Panc1 (cell line): ENCODE results near the gene DGAT2. TPM values are rescaled to one million over a fixed set of nuclear protein-coding genes. Genes with fewer than 3 reads are reported as not detected.

Source experiments
- ATAC-seq: fragments of 200-7000 bp; cut with Tn5 transposase; 2 replicates; pipeline ENCODE4 v1.9.1; 2020; ENCODE audit warnings: mild to moderate bottlenecking, moderate library complexity
- BruUV-seq: library from RNA; stranded (reverse); fragments of 400-500 nt; replicated peaks from 2 replicates; lab custom pipeline; 2021; lab: Mats Ljungman, UMichigan
- CTCF ChIA-PET: fragments of 300-600 bp; sonication (Branson Sonifier 250); formaldehyde crosslinking; loops from one replicate; lab custom pipeline; 2022; ENCODE audit warnings: antibody characterized with exemption; lab: Charles Lee
- POLR2A ChIA-PET: fragments of 300-600 bp; sonication (Branson Sonifier 250); formaldehyde crosslinking; loops from one replicate; lab custom pipeline; 2022; ENCODE audit warnings: antibody characterized with exemption; lab: Charles Lee
- DNase-seq: peaks from one replicate; pipeline ENCODE4 v3.0.0-alpha.2; 2010; ENCODE audit warnings: low read depth, low spot score
- H3K27ac ChIP-seq: 2 replicates; pipeline ENCODE4 v1.5.1; 2011; ENCODE audit warnings: mild to moderate bottlenecking, low read length, inconsistent platforms
- H3K27me3 ChIP-seq: fragments of 200-500 bp; sonication (Bioruptor generic); 2 replicates; pipeline ENCODE4 v1.6.0; 2014; ENCODE audit warnings: low read length, inconsistent platforms; ENCODE audit not compliant: control insufficient read depth, insufficient read depth
- H3K36me3 ChIP-seq: fragments of 200-500 bp; sonication (Bioruptor generic); 2 replicates; pipeline ENCODE4 v1.5.1; 2014; ENCODE audit warnings: inconsistent platforms, mild to moderate bottlenecking, low read length, moderate library complexity; ENCODE audit not compliant: control insufficient read depth, insufficient read depth
- H3K4me1 ChIP-seq: 2 replicates; pipeline ENCODE4 v1.5.1; 2011; ENCODE audit warnings: inconsistent platforms, mild to moderate bottlenecking, low read length, moderate library complexity; ENCODE audit not compliant: control insufficient read depth, insufficient read depth
- H3K4me3 ChIP-seq, 2 experiments: 2 replicates each; pipeline ENCODE4 v1.5.1; 2011 to 2012; ENCODE audit warnings: low read depth in 2 of 2, low read length in 2 of 2, mild to moderate bottlenecking in 2 of 2, inconsistent platforms in 1 of 2, moderate library complexity in 1 of 2
- H3K9me3 ChIP-seq: fragments of 200-500 bp; sonication (Bioruptor generic); 2 replicates; pipeline ENCODE4 v1.5.1; 2014; ENCODE audit warnings: low read depth, mild to moderate bottlenecking, inconsistent platforms, low read length, moderate library complexity; ENCODE audit not compliant: control insufficient read depth, insufficient read depth
- CTCF ChIP-seq: fragments of 450-650 bp; IDR thresholded peaks from 2 replicates; pipeline ENCODE4 v1.5.1; 2017; ENCODE audit warnings: mild to moderate bottlenecking
- POLR2AphosphoS5 ChIP-seq: IDR thresholded peaks from 2 replicates; pipeline ENCODE4 v1.6.1; 2012; ENCODE audit warnings: mild to moderate bottlenecking, low read depth, low read length, moderate library complexity
- REST ChIP-seq, 2 experiments: IDR thresholded peaks; 2 replicates each; pipeline ENCODE4 v1.6.1; 2011 to 2012; ENCODE audit warnings: low read depth in 2 of 2, control low read depth in 1 of 2, low read length in 1 of 2, mild to moderate bottlenecking in 1 of 2, moderate library complexity in 1 of 2; ENCODE audit not compliant: insufficient read depth in 1 of 2
- SIN3A ChIP-seq: IDR thresholded peaks from 2 replicates; pipeline ENCODE4 v1.6.1; 2012; ENCODE audit warnings: low read depth, mild to moderate bottlenecking, low read length, moderate library complexity, borderline replicate concordance; ENCODE audit not compliant: insufficient read depth
- TCF7L2 ChIP-seq: IDR thresholded peaks from 2 replicates; pipeline ENCODE4 v1.6.1; 2011; ENCODE audit warnings: mild to moderate bottlenecking, low read depth, low read length, inconsistent platforms
- in situ Hi-C: cut with HindIII; loops from 2 replicates; pipeline ENCODE4 v1.10.0; 2016; ENCODE audit warnings: low sequenced_read_pairs, low pct_unique_long_range_greater_than_20kb
- intact Hi-C: fragments of 100-400 bp; cut with micrococcal nuclease; formaldehyde crosslinking; loops from one replicate; pipeline ENCODE4 v1.10.0; 2022; ENCODE audit not compliant: unreplicated experiment
- total RNA-seq: library from RNA; stranded (reverse); gene quantifications from one replicate; pipeline ENCODE4 v1.2.1, GENCODE V29; 2021; ENCODE audit not compliant: unreplicated experiment

DGAT2 gene
- total RNA-seq, 1 experiment from 2014 or later = 19.2 TPM

DNA sequence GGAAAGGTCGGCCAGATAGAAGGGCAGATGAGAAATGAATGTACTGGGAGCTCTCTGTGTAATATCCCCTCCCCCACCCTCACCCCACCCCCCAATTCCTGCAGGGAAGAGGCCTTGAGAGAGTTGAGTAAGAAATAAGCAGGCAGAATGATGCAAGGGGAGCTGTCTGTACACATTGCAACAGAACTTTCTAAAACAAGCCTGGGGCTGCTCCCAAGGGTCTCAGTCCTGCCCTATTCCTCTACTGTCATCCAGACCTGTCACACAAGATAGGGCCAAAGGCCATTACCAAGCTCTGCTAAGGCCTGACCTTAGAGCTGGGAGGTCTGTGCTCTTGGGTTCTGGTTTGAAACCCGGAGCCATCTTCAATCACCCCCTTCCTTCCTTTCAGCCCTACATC lies 5.7 kb upstream of the DGAT2 start:
- no peak overlapping the region for H3K4me3 ChIP-seq
- intact Hi-C loops (no loop called here), in situ Hi-C loops (no loop called here)
- no peak for DNase-seq
- BruUV-seq = no TSS peak
- H3K36me3 ChIP-seq = no peaks in the 10 kb centered on the region
- H3K27ac ChIP-seq = no peak overlapping the region
- POLR2A ChIA-PET = interaction anchor here (0.7 kb wide), 1 partner anchor 51 kb away, joined by 4 read pairs; no protein-coding TSS in a partner anchor
- TF ChIP-seq SIN3A = no peak
- no peak for TF ChIP-seq REST (IDR thresholded peaks at IDR 0.05; ENCODE audit: insufficient read depth in 1 of 2, low read depth in 2 of 2, low read length in 1 of 2)
- TF ChIP-seq TCF7L2 = no peak
- no peak for TF ChIP-seq POLR2AphosphoS5
- TF ChIP-seq CTCF = no peak
- H3K9me3 ChIP-seq = no peaks in the 10 kb centered on the region
- CTCF ChIA-PET = no interaction called here
- no peak for ATAC-seq
- peaks cover under 1% of the 10 kb centered on the region; the same call in 1 of the 2 replicates for H3K4me1 ChIP-seq
- H3K27me3 ChIP-seq = no peaks in the 10 kb centered on the region

GRCh38 chr11:75763846-75764245 lies 4.7 kb upstream of the DGAT2 start:
- Histone ChIP-seq H3K36me3 (no peaks in the 10 kb centered on the region), H3K9me3 (no peaks in the 10 kb centered on the region), H3K27ac (no peak overlapping the region), H3K4me1 (peaks cover 3% of the 10 kb centered on the region; the same call in 1 of the 2 replicates), H3K27me3 (no peaks in the 10 kb centered on the region), H3K4me3 (no peak overlapping the region)
- intact Hi-C loops (no loop called here), in situ Hi-C loops (no loop called here)
- no peak for DNase-seq
- no peak for ATAC-seq
- BruUV-seq = no TSS peak
- ChIA-PET CTCF (no interaction called here), POLR2A (interaction anchor here (0.5 kb wide), 1 partner anchor 78 kb away, joined by 3 read pairs; no protein-coding TSS in a partner anchor)
- TF ChIP-seq TCF7L2 = no peak
- TF ChIP-seq CTCF = no peak
- TF ChIP-seq POLR2AphosphoS5 = no peak
- TF ChIP-seq REST (IDR thresholded peaks at IDR 0.05; ENCODE audit: insufficient read depth in 1 of 2, low read depth in 2 of 2, low read length in 1 of 2) = no peak
- TF ChIP-seq SIN3A = no peak
